ENCODE data around the gene FOXP1. TPM values are rescaled to one million over a fixed set of nuclear protein-coding genes. Genes with fewer than 3 reads are reported as not detected.

Gene FOXP1
- total RNA-seq, 2 donors from 2014 or later = 377 to 395 TPM

- DNase-seq (no peak), ATAC-seq (no peak)
- H3K27ac Mint-ChIP-seq = no peak overlapping the region
- no peaks in the 10 kb centered on the region for H3K36me3 Mint-ChIP-seq (ENCODE audit: low read depth)
- no peaks in the 10 kb centered on the region for H3K27me3 Mint-ChIP-seq
- no peak overlapping the region for H3K4me3 Mint-ChIP-seq
- H3K4me1 Mint-ChIP-seq = peaks cover 30% of the 10 kb centered on the region
- H3K9me3 ChIP-seq (ENCODE audit: control insufficient read depth, low read length, poor library complexity, severe bottlenecking) = no peaks in the 10 kb centered on the region
Observed at GRCh38 chr3:71255498-71255897, 328.0 kb downstream of the FOXP1 start.

- Mint-ChIP-seq H3K27ac (no peak overlapping the region), H3K4me3 (no peak overlapping the region), H3K27me3 (no peaks in the 10 kb centered on the region), H3K4me1 (peaks cover 32% of the 10 kb centered on the region), H3K36me3 (ENCODE audit: low read depth) (no peaks in the 10 kb centered on the region)
- ATAC-seq (no peak), DNase-seq (no peak)
- H3K9me3 ChIP-seq (ENCODE audit: control insufficient read depth, low read length, poor library complexity, severe bottlenecking) = no peaks in the 10 kb centered on the region
Observed at GRCh38 chr3:71254281-71255057, 329.1 kb downstream of the FOXP1 start.

- DNase-seq (no peak), ATAC-seq (no peak)
- H3K36me3 Mint-ChIP-seq (ENCODE audit: low read depth) = no peaks in the 10 kb centered on the region
- H3K4me1 Mint-ChIP-seq = peaks cover 28% of the 10 kb centered on the region
- H3K27me3 Mint-ChIP-seq = no peaks in the 10 kb centered on the region
- no peaks in the 10 kb centered on the region for H3K9me3 ChIP-seq (ENCODE audit: control insufficient read depth, low read length, poor library complexity, severe bottlenecking)
- H3K4me3 Mint-ChIP-seq = no peak overlapping the region
- H3K27ac Mint-ChIP-seq = no peak overlapping the region
Observed at GRCh38 chr3:71253169-71253568, 330.4 kb downstream of the FOXP1 start.

GRCh38 chr3:71252466-71252865 lies 331.1 kb downstream of the FOXP1 start:
- Mint-ChIP-seq H3K4me1 (peaks cover 29% of the 10 kb centered on the region), H3K4me3 (no peak overlapping the region), H3K36me3 (ENCODE audit: low read depth) (no peaks in the 10 kb centered on the region), H3K27me3 (no peaks in the 10 kb centered on the region), H3K27ac (no peak overlapping the region)
- ATAC-seq (no peak), DNase-seq (no peak)
- H3K9me3 ChIP-seq (ENCODE audit: control insufficient read depth, low read length, poor library complexity, severe bottlenecking) = no peaks in the 10 kb centered on the region

GRCh38 chr3:71251156-71251775 lies 332.3 kb downstream of the FOXP1 start:
- Mint-ChIP-seq H3K27me3 (no peaks in the 10 kb centered on the region), H3K4me3 (no peak overlapping the region), H3K36me3 (ENCODE audit: low read depth) (no peaks in the 10 kb centered on the region), H3K4me1 (peaks cover 31% of the 10 kb centered on the region), H3K27ac (no peak overlapping the region)
- DNase-seq (no peak), ATAC-seq (no peak)
- no peaks in the 10 kb centered on the region for H3K9me3 ChIP-seq (ENCODE audit: control insufficient read depth, low read length, poor library complexity, severe bottlenecking)

GRCh38 chr3:71250026-71250425 lies 333.5 kb downstream of the FOXP1 start:
- H3K27me3 Mint-ChIP-seq = no peaks in the 10 kb centered on the region
- peaks cover 31% of the 10 kb centered on the region for H3K4me1 Mint-ChIP-seq
- no peaks in the 10 kb centered on the region for H3K9me3 ChIP-seq (ENCODE audit: control insufficient read depth, low read length, poor library complexity, severe bottlenecking)
- no peak overlapping the region for H3K27ac Mint-ChIP-seq
- H3K4me3 Mint-ChIP-seq = no peak overlapping the region
- DNase-seq (no peak), ATAC-seq (no peak)
- H3K36me3 Mint-ChIP-seq (ENCODE audit: low read depth) = no peaks in the 10 kb centered on the region

- no peaks in the 10 kb centered on the region for H3K9me3 ChIP-seq (ENCODE audit: control insufficient read depth, low read length, poor library complexity, severe bottlenecking)
- Mint-ChIP-seq H3K4me3 (peak overlapping the region; percentile 19), H3K4me1 (peaks cover 34% of the 10 kb centered on the region), H3K36me3 (ENCODE audit: low read depth) (no peaks in the 10 kb centered on the region), H3K27me3 (no peaks in the 10 kb centered on the region), H3K27ac (peak overlapping the region; percentile 41)
- no peak for ATAC-seq
- DNase-seq = no peak
Observed at GRCh38 chr3:71247958-71248335, 335.6 kb downstream of the FOXP1 start.

- DNase-seq = no peak
- H3K4me1 Mint-ChIP-seq = peaks cover 35% of the 10 kb centered on the region
- peak overlapping the region; percentile 41 for H3K27ac Mint-ChIP-seq
- no peaks in the 10 kb centered on the region for H3K36me3 Mint-ChIP-seq (ENCODE audit: low read depth)
- H3K4me3 Mint-ChIP-seq = no peak overlapping the region
- no peak for ATAC-seq
- no peaks in the 10 kb centered on the region for H3K27me3 Mint-ChIP-seq
- no peaks in the 10 kb centered on the region for H3K9me3 ChIP-seq (ENCODE audit: control insufficient read depth, low read length, poor library complexity, severe bottlenecking)
Observed at GRCh38 chr3:71247221-71247957, 336.1 kb downstream of the FOXP1 start.

GRCh38 chr3:71245971-71246880 lies 337.3 kb downstream of the FOXP1 start:
- no peaks in the 10 kb centered on the region for H3K9me3 ChIP-seq (ENCODE audit: control insufficient read depth, low read length, poor library complexity, severe bottlenecking)
- H3K36me3 Mint-ChIP-seq (ENCODE audit: low read depth) = no peaks in the 10 kb centered on the region
- no peak for ATAC-seq
- peaks cover 31% of the 10 kb centered on the region for H3K4me1 Mint-ChIP-seq
- H3K27ac Mint-ChIP-seq = no peak overlapping the region
- DNase-seq = no peak
- no peak overlapping the region for H3K4me3 Mint-ChIP-seq
- H3K27me3 Mint-ChIP-seq = no peaks in the 10 kb centered on the region

- Mint-ChIP-seq H3K4me1 (peaks cover 33% of the 10 kb centered on the region), H3K27ac (no peak overlapping the region), H3K4me3 (no peak overlapping the region), H3K27me3 (no peaks in the 10 kb centered on the region), H3K36me3 (ENCODE audit: low read depth) (peaks cover 2% of the 10 kb centered on the region)
- H3K9me3 ChIP-seq (ENCODE audit: control insufficient read depth, low read length, poor library complexity, severe bottlenecking) = no peaks in the 10 kb centered on the region
- DNase-seq (no peak), ATAC-seq (no peak)
Observed at GRCh38 chr3:71244826-71245488, 338.6 kb downstream of the FOXP1 start.

- Mint-ChIP-seq H3K4me3 (no peak overlapping the region), H3K4me1 (peaks cover 27% of the 10 kb centered on the region), H3K36me3 (ENCODE audit: low read depth) (peaks cover 2% of the 10 kb centered on the region)
Observed at GRCh38 chr3:71244153-71244825, 339.2 kb downstream of the FOXP1 start.

GRCh38 chr3:71243229-71243628 lies 340.3 kb downstream of the FOXP1 start:
- H3K4me3 Mint-ChIP-seq = no peak overlapping the region
- H3K4me1 Mint-ChIP-seq = peaks cover 25% of the 10 kb centered on the region
- ATAC-seq (no peak), DNase-seq (no peak)
- no peaks in the 10 kb centered on the region for H3K9me3 ChIP-seq (ENCODE audit: control insufficient read depth, low read length, poor library complexity, severe bottlenecking)
- peaks cover 2% of the 10 kb centered on the region for H3K36me3 Mint-ChIP-seq (ENCODE audit: low read depth)
- H3K27ac Mint-ChIP-seq = no peak overlapping the region
- no peaks in the 10 kb centered on the region for H3K27me3 Mint-ChIP-seq

More at GRCh38 chr3:71244153-71244825, 339.2 kb downstream of the FOXP1 start:
- H3K9me3 ChIP-seq (ENCODE audit: control insufficient read depth, low read length, poor library complexity, severe bottlenecking) = no peaks in the 10 kb centered on the region
- ATAC-seq (no peak), DNase-seq (no peak)
- Mint-ChIP-seq H3K27me3 (no peaks in the 10 kb centered on the region), H3K27ac (no peak overlapping the region)
